Breast epithelium (tissue), 3 donors: ENCODE measurements around the gene HCFC1R1.

Experiments used
- CTCF ChIP-seq, 3 donors: fragments of 450-650 bp; IDR thresholded peaks; one replicate each; pipeline ENCODE4 v1.5.1; 2016 to 2017; ENCODE audit warnings: antibody characterized with exemption in 3 of 3, mild to moderate bottlenecking in 3 of 3, moderate library complexity in 3 of 3
- POLR2A ChIP-seq: fragments of 450-650 bp; IDR thresholded peaks from one replicate; pipeline ENCODE4 v1.6.1; 2016; ENCODE audit warnings: antibody characterized with exemption, mild to moderate bottlenecking, moderate library complexity

GRCh38 chr16:3014971-3015370 is 8.8 kb downstream of the HCFC1R1 start:
- no peak for TF ChIP-seq CTCF (IDR thresholded peaks at IDR 0.05)
- no peak for TF ChIP-seq POLR2A
